Suprapubic skin (tissue), 4 donors: ENCODE data around the gene FAM120AOS. TPM values are rescaled to one million over a fixed set of nuclear protein-coding genes. Genes with fewer than 3 reads are reported as not detected.

Experiments used
- DNase-seq, 2 donors: peaks; one replicate each; pipeline ENCODE4 v3.0.0-alpha.2; 2019; ENCODE audit warnings: low spot score in 2 of 2
- H3K27ac ChIP-seq: fragments of 200-600 bp; sonication (generic); one replicate; pipeline ENCODE4 v1.5.1; 2019
- H3K27me3 ChIP-seq: fragments of 200-600 bp; sonication (generic); one replicate; pipeline ENCODE4 v1.5.1; 2019
- H3K36me3 ChIP-seq: fragments of 200-600 bp; sonication (generic); one replicate; pipeline ENCODE4 v1.5.1; 2019
- H3K4me1 ChIP-seq: fragments of 200-600 bp; sonication (generic); one replicate; pipeline ENCODE4 v1.5.1; 2019
- H3K4me3 ChIP-seq: fragments of 200-600 bp; sonication (generic); one replicate; pipeline ENCODE4 v1.5.1; 2019; ENCODE audit warnings: mild to moderate bottlenecking
- H3K9me3 ChIP-seq: fragments of 200-600 bp; sonication (generic); one replicate; pipeline ENCODE4 v1.5.1; 2019
- CTCF ChIP-seq, 2 donors: fragments of 200-600 bp in 1 of 2; fragments of 450-650 bp in 1 of 2; sonication (generic) in 1 of 2; IDR thresholded peaks; one replicate each; pipeline ENCODE4 v1.5.1; 2016 to 2019; ENCODE audit warnings: antibody characterized with exemption in 2 of 2, mild to moderate bottlenecking in 1 of 2, moderate library complexity in 1 of 2
- EP300 ChIP-seq: sonication (generic); formaldehyde crosslinking; IDR thresholded peaks from one replicate; pipeline ENCODE4 v1.6.1; 2017; ENCODE audit warnings: antibody characterized with exemption
- POLR2A ChIP-seq, 2 donors: fragments of 450-650 bp; IDR thresholded peaks; one replicate each; pipeline ENCODE4 v1.6.1; 2017; ENCODE audit warnings: antibody characterized with exemption in 2 of 2, mild to moderate bottlenecking in 2 of 2, moderate library complexity in 2 of 2
- POLR2AphosphoS5 ChIP-seq, 3 donors: sonication (generic); formaldehyde crosslinking; IDR thresholded peaks; one replicate each; pipeline ENCODE4 v1.6.1; 2017; ENCODE audit warnings: antibody characterized with exemption in 3 of 3
- WGBS: methylation state at CpG from one replicate; pipeline ENCODE4 v1.1.5; 2018; 5-methylcytosine and 5-hydroxymethylcytosine counted together
- total RNA-seq, 4 donors: library from RNA; depleted of rRNA; stranded (reverse); fragments of >200 nt; gene quantifications; one replicate each; pipeline ENCODE4 v1.1.0, GENCODE V29; 2016

Gene FAM120AOS
- total RNA-seq, 4 donors from 2014 or later: 33.0 to 66.9 (median 34.2) TPM

- no peaks in the 10 kb centered on the region for H3K9me3 ChIP-seq
- no peak for DNase-seq
- H3K4me3 ChIP-seq: no peak overlapping the region
- TF ChIP-seq POLR2A (IDR thresholded peaks at IDR 0.05): no peak
- no peak for TF ChIP-seq POLR2AphosphoS5 (IDR thresholded peaks at IDR 0.05)
- TF ChIP-seq EP300: no peak
- TF ChIP-seq CTCF (IDR thresholded peaks at IDR 0.05): no peak
- H3K4me1 ChIP-seq: peaks cover 68% of the 10 kb centered on the region
- H3K27me3 ChIP-seq: no peaks in the 10 kb centered on the region
- 54% methylated on average over 3 of the region's 3 CpGs for WGBS
- no peaks in the 10 kb centered on the region for H3K36me3 ChIP-seq
- no peak overlapping the region for H3K27ac ChIP-seq
Observed at GRCh38 chr9:93467462-93467861, 14.1 kb upstream of the FAM120AOS start.

GRCh38 chr9:93467062-93467416, 13.7 kb upstream of the FAM120AOS start:
- Histone ChIP-seq H3K36me3 (no peaks in the 10 kb centered on the region), H3K4me1 (peaks cover 69% of the 10 kb centered on the region), H3K4me3 (no peak overlapping the region), H3K9me3 (no peaks in the 10 kb centered on the region), H3K27ac (no peak overlapping the region), H3K27me3 (no peaks in the 10 kb centered on the region)
- TF ChIP-seq POLR2AphosphoS5 (IDR thresholded peaks at IDR 0.05) (no peak), EP300 (no peak), POLR2A (IDR thresholded peaks at IDR 0.05) (no peak), CTCF (IDR thresholded peaks at IDR 0.05) (no peak)
- WGBS: 14% methylated on average over 3 of the region's 3 CpGs
- DNase-seq: no peak

GRCh38 chr9:93466416-93467061, 13.2 kb upstream of the FAM120AOS start:
- Histone ChIP-seq H3K27me3 (no peaks in the 10 kb centered on the region), H3K4me3 (no peak overlapping the region), H3K9me3 (no peaks in the 10 kb centered on the region), H3K27ac (no peak overlapping the region), H3K36me3 (no peaks in the 10 kb centered on the region), H3K4me1 (peaks cover 74% of the 10 kb centered on the region)
- TF ChIP-seq CTCF (IDR thresholded peaks at IDR 0.05): no peak
- no peak for TF ChIP-seq POLR2A (IDR thresholded peaks at IDR 0.05)
- TF ChIP-seq EP300: no peak
- no peak for TF ChIP-seq POLR2AphosphoS5 (IDR thresholded peaks at IDR 0.05)
- WGBS: 63% methylated on average over 7 of the region's 7 CpGs
- DNase-seq: no peak

- H3K36me3 ChIP-seq: no peaks in the 10 kb centered on the region
- H3K27me3 ChIP-seq: no peaks in the 10 kb centered on the region
- peaks cover 70% of the 10 kb centered on the region for H3K4me1 ChIP-seq
- TF ChIP-seq EP300: no peak
- TF ChIP-seq CTCF (IDR thresholded peaks at IDR 0.05): no peak
- TF ChIP-seq POLR2AphosphoS5 (IDR thresholded peaks at IDR 0.05): no peak
- no peak for TF ChIP-seq POLR2A (IDR thresholded peaks at IDR 0.05)
- no peaks in the 10 kb centered on the region for H3K9me3 ChIP-seq
- DNase-seq: no peak
- H3K4me3 ChIP-seq: no peak overlapping the region
- 93% methylated on average over 6 of the region's 6 CpGs for WGBS
- no peak overlapping the region for H3K27ac ChIP-seq
Observed at GRCh38 chr9:93465855-93466254, 12.5 kb upstream of the FAM120AOS start.

GRCh38 chr9:93464876-93465275, 11.5 kb upstream of the FAM120AOS start:
- Histone ChIP-seq H3K4me1 (peaks cover 68% of the 10 kb centered on the region), H3K27me3 (no peaks in the 10 kb centered on the region), H3K9me3 (no peaks in the 10 kb centered on the region), H3K4me3 (no peak overlapping the region), H3K27ac (no peak overlapping the region), H3K36me3 (no peaks in the 10 kb centered on the region)
- no peak for TF ChIP-seq CTCF (IDR thresholded peaks at IDR 0.05)
- TF ChIP-seq POLR2AphosphoS5 (IDR thresholded peaks at IDR 0.05): no peak
- TF ChIP-seq POLR2A (IDR thresholded peaks at IDR 0.05): no peak
- 65% methylated on average over 2 of the region's 2 CpGs for WGBS
- no peak for DNase-seq
